Loucy (cell line): ENCODE measurements around the gene COL1A1.

Experiments
- CTCF ChIP-seq: fragments of 200-600 bp; sonication (generic); conservative IDR thresholded peaks from 2 replicates; pipeline ENCODE4 v1.5.1; 2014; ENCODE audit warnings: mild to moderate bottlenecking, antibody characterized with exemption, low read length
- EZH2phosphoT487 ChIP-seq: fragments of 200-600 bp; IDR thresholded peaks from 2 replicates; pipeline ENCODE4 v1.6.1; 2018; ENCODE audit warnings: antibody characterized with exemption, mild to moderate bottlenecking, moderate library complexity, borderline replicate concordance

- TF ChIP-seq CTCF, result no peak
- no peak for TF ChIP-seq EZH2phosphoT487
These were observed 31.5 kb downstream of the COL1A1 start for GRCh38 chr17:50169881-50170459.
